ENCODE measurements around the gene PGAP6.
"Not testable (repeated sequence)": the region's sequence is repeated elsewhere in the genome, so short reads cannot be mapped to it uniquely, and the experiment has no call there.

The PGAP6 gene

GRCh38 chr16:354291-354881 is 27.4 kb downstream of the PGAP6 start:
- no peaks in the 10 kb centered on the region for H3K36me3 ChIP-seq (ENCODE audit: control insufficient read depth in 2 of 2, insufficient read depth in 2 of 2, low read length in 2 of 2)
- H3K9ac ChIP-seq (ENCODE audit: low read length in 2 of 2), result no peak overlapping the region
- H3K27ac ChIP-seq (ENCODE audit: low read length), result no peak overlapping the region
- no peak overlapping the region for H3K4me3 ChIP-seq (ENCODE audit: low read length in 2 of 2)
- H3K4me1 ChIP-seq (ENCODE audit: control insufficient read depth, insufficient read depth, low read length), result peaks cover 10% of the 10 kb centered on the region
- no peaks in the 10 kb centered on the region for H3K9me3 ChIP-seq (ENCODE audit: control insufficient read depth in 2 of 2, low read length in 2 of 2)
- no peaks in the 10 kb centered on the region for H3K27me3 ChIP-seq (ENCODE audit: control insufficient read depth in 1 of 2, insufficient read depth in 2 of 2, low read length in 2 of 2)

GRCh38 chr16:353404-354290 is 28.1 kb downstream of the PGAP6 start:
- no peaks in the 10 kb centered on the region for H3K27me3 ChIP-seq (ENCODE audit: control insufficient read depth in 1 of 2, insufficient read depth in 2 of 2, low read length in 2 of 2)
- H3K9me3 ChIP-seq (ENCODE audit: control insufficient read depth in 2 of 2, low read length in 2 of 2), result no peaks in the 10 kb centered on the region
- peak overlapping the region; percentile 19 to 64 for H3K4me3 ChIP-seq (ENCODE audit: low read length in 2 of 2)
- H3K9ac ChIP-seq (ENCODE audit: low read length in 2 of 2), result peak overlapping the region; percentile 6 to 47
- peak overlapping the region; percentile 49 for H3K27ac ChIP-seq (ENCODE audit: low read length)
- H3K36me3 ChIP-seq (ENCODE audit: control insufficient read depth in 2 of 2, insufficient read depth in 2 of 2, low read length in 2 of 2), result no peaks in the 10 kb centered on the region
- H3K4me1 ChIP-seq (ENCODE audit: control insufficient read depth, insufficient read depth, low read length), result peaks cover 10% of the 10 kb centered on the region

- peak within 1 kb of the TSS; percentile 67 to 74 for H3K9ac ChIP-seq (ENCODE audit: low read length in 2 of 2)
- no peaks in the 10 kb centered on the region for H3K36me3 ChIP-seq (ENCODE audit: control insufficient read depth in 2 of 2, insufficient read depth in 2 of 2, low read length in 2 of 2)
- no peaks in the 10 kb centered on the region for H3K9me3 ChIP-seq (ENCODE audit: control insufficient read depth in 2 of 2, low read length in 2 of 2)
- peak within 1 kb of the TSS; percentile 55 to 72 for H3K4me3 ChIP-seq (ENCODE audit: low read length in 2 of 2)
- peaks cover 10% of the 10 kb centered on the region for H3K4me1 ChIP-seq (ENCODE audit: control insufficient read depth, insufficient read depth, low read length)
- no peaks in the 10 kb centered on the region for H3K27me3 ChIP-seq (ENCODE audit: control insufficient read depth in 1 of 2, insufficient read depth in 2 of 2, low read length in 2 of 2)
- peak within 1 kb of the TSS; percentile 49 for H3K27ac ChIP-seq (ENCODE audit: low read length)
Observed at GRCh38 chr16:352547-353403, 29.0 kb downstream of the PGAP6 start, which contains the start of gene AXIN1. AXIN1 (minus strand) TSS chr16:352723; CDS start chr16:347025, 5,698 bp downstream.

- H3K27ac ChIP-seq (ENCODE audit: low read length), result no peak overlapping the region
- H3K27me3 ChIP-seq (ENCODE audit: control insufficient read depth in 1 of 2, insufficient read depth in 2 of 2, low read length in 2 of 2), result no peaks in the 10 kb centered on the region
- H3K4me1 ChIP-seq (ENCODE audit: control insufficient read depth, insufficient read depth, low read length), result peaks cover 10% of the 10 kb centered on the region
- no peaks in the 10 kb centered on the region for H3K36me3 ChIP-seq (ENCODE audit: control insufficient read depth in 2 of 2, insufficient read depth in 2 of 2, low read length in 2 of 2)
- peak overlapping the region; percentile 67 to 74 for H3K9ac ChIP-seq (ENCODE audit: low read length in 2 of 2)
- H3K4me3 ChIP-seq (ENCODE audit: low read length in 2 of 2), result peak overlapping the region; percentile 55 to 72
- no peaks in the 10 kb centered on the region for H3K9me3 ChIP-seq (ENCODE audit: control insufficient read depth in 2 of 2, low read length in 2 of 2)
Observed at GRCh38 chr16:351804-352520, 29.8 kb downstream of the PGAP6 start.

- Histone ChIP-seq H3K9me3 (ENCODE audit: control insufficient read depth in 2 of 2, low read length in 2 of 2) (no peaks in the 10 kb centered on the region), H3K4me1 (ENCODE audit: control insufficient read depth, insufficient read depth, low read length) (peaks cover 10% of the 10 kb centered on the region), H3K9ac (ENCODE audit: low read length in 2 of 2) (no peak overlapping the region), H3K4me3 (ENCODE audit: low read length in 2 of 2) (no peak overlapping the region), H3K27me3 (ENCODE audit: control insufficient read depth in 1 of 2, insufficient read depth in 2 of 2, low read length in 2 of 2) (no peaks in the 10 kb centered on the region), H3K27ac (ENCODE audit: low read length) (no peak overlapping the region), H3K36me3 (ENCODE audit: control insufficient read depth in 2 of 2, insufficient read depth in 2 of 2, low read length in 2 of 2) (peaks cover 3 to 8% of the 10 kb centered on the region in 2 donors)
Observed at GRCh38 chr16:350203-350602, 31.6 kb downstream of the PGAP6 start.

GRCh38 chr16:349211-349610 is 32.6 kb downstream of the PGAP6 start:
- Histone ChIP-seq H3K9ac (ENCODE audit: low read length in 2 of 2) (no peak overlapping the region), H3K4me1 (ENCODE audit: control insufficient read depth, insufficient read depth, low read length) (peaks cover 10% of the 10 kb centered on the region), H3K9me3 (ENCODE audit: control insufficient read depth in 2 of 2, low read length in 2 of 2) (no peaks in the 10 kb centered on the region), H3K36me3 (ENCODE audit: control insufficient read depth in 2 of 2, insufficient read depth in 2 of 2, low read length in 2 of 2) (peaks cover 3 to 10% of the 10 kb centered on the region in 2 donors), H3K27ac (ENCODE audit: low read length) (no peak overlapping the region), H3K4me3 (ENCODE audit: low read length in 2 of 2) (no peak overlapping the region), H3K27me3 (ENCODE audit: control insufficient read depth in 1 of 2, insufficient read depth in 2 of 2, low read length in 2 of 2) (no peaks in the 10 kb centered on the region)

- H3K9me3 ChIP-seq (ENCODE audit: control insufficient read depth in 2 of 2, low read length in 2 of 2); H3K9ac ChIP-seq (ENCODE audit: low read length in 2 of 2); H3K27ac ChIP-seq (ENCODE audit: low read length); H3K4me3 ChIP-seq (ENCODE audit: low read length in 2 of 2); H3K27me3 ChIP-seq (ENCODE audit: control insufficient read depth in 1 of 2, insufficient read depth in 2 of 2, low read length in 2 of 2): not testable (repeated sequence)
- Histone ChIP-seq H3K36me3 (ENCODE audit: control insufficient read depth in 2 of 2, insufficient read depth in 2 of 2, low read length in 2 of 2) (peaks cover 3 to 10% of the 10 kb centered on the region in 2 donors), H3K4me1 (ENCODE audit: control insufficient read depth, insufficient read depth, low read length) (peaks cover 10% of the 10 kb centered on the region)
Observed at GRCh38 chr16:348495-348894, 33.3 kb downstream of the PGAP6 start.

- Histone ChIP-seq H3K9me3 (ENCODE audit: control insufficient read depth in 2 of 2, low read length in 2 of 2) (no peaks in the 10 kb centered on the region), H3K9ac (ENCODE audit: low read length in 2 of 2) (no peak overlapping the region), H3K27ac (ENCODE audit: low read length) (no peak overlapping the region), H3K4me1 (ENCODE audit: control insufficient read depth, insufficient read depth, low read length) (peaks cover 5% of the 10 kb centered on the region), H3K36me3 (ENCODE audit: control insufficient read depth in 2 of 2, insufficient read depth in 2 of 2, low read length in 2 of 2) (peaks cover 3 to 10% of the 10 kb centered on the region in 2 donors), H3K4me3 (ENCODE audit: low read length in 2 of 2) (no peak overlapping the region), H3K27me3 (ENCODE audit: control insufficient read depth in 1 of 2, insufficient read depth in 2 of 2, low read length in 2 of 2) (no peaks in the 10 kb centered on the region)
Observed at GRCh38 chr16:347203-347602, 34.6 kb downstream of the PGAP6 start.

- H3K9me3 ChIP-seq (ENCODE audit: control insufficient read depth in 2 of 2, low read length in 2 of 2), result no peaks in the 10 kb centered on the region
- no peak overlapping the region for H3K4me3 ChIP-seq (ENCODE audit: low read length in 2 of 2)
- H3K9ac ChIP-seq (ENCODE audit: low read length in 2 of 2), result no peak overlapping the region
- H3K36me3 ChIP-seq (ENCODE audit: control insufficient read depth in 2 of 2, insufficient read depth in 2 of 2, low read length in 2 of 2), result peaks cover 3 to 10% of the 10 kb centered on the region in 2 donors
- H3K27ac ChIP-seq (ENCODE audit: low read length), result no peak overlapping the region
- peaks cover 1% of the 10 kb centered on the region for H3K4me1 ChIP-seq (ENCODE audit: control insufficient read depth, insufficient read depth, low read length)
- no peaks in the 10 kb centered on the region for H3K27me3 ChIP-seq (ENCODE audit: control insufficient read depth in 1 of 2, insufficient read depth in 2 of 2, low read length in 2 of 2)
Observed at GRCh38 chr16:346587-346986, 35.2 kb downstream of the PGAP6 start.

- no peak overlapping the region for H3K27ac ChIP-seq (ENCODE audit: low read length)
- H3K27me3 ChIP-seq (ENCODE audit: control insufficient read depth in 1 of 2, insufficient read depth in 2 of 2, low read length in 2 of 2), result no peaks in the 10 kb centered on the region
- no peaks in the 10 kb centered on the region for H3K9me3 ChIP-seq (ENCODE audit: control insufficient read depth in 2 of 2, low read length in 2 of 2)
- no peaks in the 10 kb centered on the region for H3K4me1 ChIP-seq (ENCODE audit: control insufficient read depth, insufficient read depth, low read length)
- no peak overlapping the region for H3K9ac ChIP-seq (ENCODE audit: low read length in 2 of 2)
- no peak overlapping the region for H3K4me3 ChIP-seq (ENCODE audit: low read length in 2 of 2)
- H3K36me3 ChIP-seq (ENCODE audit: control insufficient read depth in 2 of 2, insufficient read depth in 2 of 2, low read length in 2 of 2), result peaks cover 3 to 10% of the 10 kb centered on the region in 2 donors
Observed at GRCh38 chr16:345772-346171, 36.0 kb downstream of the PGAP6 start.

All from stomach smooth muscle (tissue), 2 donors.